GM18505 (cell line): ENCODE measurements around the gene TSKU.
"Not testable (repeated sequence)": the region's sequence is repeated elsewhere in the genome, so short reads cannot be mapped to it uniquely, and the experiment has no call there.

Experiments
- ATAC-seq: cut with Tn5 transposase; IDR thresholded peaks from one replicate; pipeline ENCODE4 v1.9.1; 2021; ENCODE audit not compliant: unreplicated experiment
- POLR2A ChIP-seq: IDR thresholded peaks from 4 replicates; pipeline ENCODE4 v1.6.1; 2011; ENCODE audit warnings: borderline replicate concordance; ENCODE audit not compliant: insufficient read depth, insufficient read length; ENCODE audit errors: extremely low read depth

TSKU gene

DNA sequence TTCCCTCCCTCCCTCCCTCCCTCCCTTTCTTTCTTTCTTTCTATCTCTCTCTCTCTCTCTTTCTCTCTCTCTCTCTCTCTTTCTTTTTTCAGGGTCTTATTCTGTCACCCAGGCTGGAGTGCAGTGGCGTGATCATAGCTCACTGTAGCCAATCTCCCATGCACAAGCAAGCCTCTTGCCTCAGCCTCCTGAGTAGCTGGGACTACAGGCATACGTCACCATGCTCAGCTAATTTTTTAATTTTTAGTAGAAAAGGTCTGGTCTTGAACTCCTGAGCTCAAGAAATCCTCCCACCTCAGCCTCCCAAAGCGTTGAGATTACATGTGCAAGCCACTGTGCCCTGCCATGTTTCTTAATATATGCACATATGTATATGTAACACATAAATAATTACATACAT, 19.0 kb downstream of the TSKU start:
- no peak for ATAC-seq
- no peak for TF ChIP-seq POLR2A

DNA sequence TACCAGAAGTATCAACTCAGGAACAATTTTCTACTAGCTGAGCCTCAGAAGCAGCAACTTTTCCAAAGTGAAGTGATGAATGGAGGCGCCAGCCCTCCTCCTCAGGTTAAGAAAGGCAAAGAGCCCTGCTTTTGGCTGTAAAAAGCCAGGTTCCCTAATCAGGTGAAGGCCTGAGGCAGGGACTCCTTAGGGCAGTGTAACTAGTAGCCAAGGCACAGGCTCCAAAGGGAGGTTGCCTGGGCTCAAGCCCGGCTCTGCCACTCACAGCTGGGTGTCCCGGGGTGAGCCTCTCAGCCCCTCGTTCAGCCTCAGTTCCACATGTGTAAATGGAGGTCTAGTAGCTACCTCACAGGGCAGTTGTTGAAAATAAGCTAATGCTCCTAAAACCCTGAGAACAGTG, 19.5 kb downstream of the TSKU start:
- no peak for TF ChIP-seq POLR2A
- ATAC-seq = no peak

- no peak for TF ChIP-seq POLR2A
- ATAC-seq = no peak
Observed at GRCh38 chr11:76803023-76803422, 19.9 kb downstream of the TSKU start.

- no peak for TF ChIP-seq POLR2A
- ATAC-seq = no peak
Observed at GRCh38 chr11:76803811-76804600, 20.9 kb downstream of the TSKU start.

- TF ChIP-seq POLR2A = no peak
- ATAC-seq = no peak
Observed at GRCh38 chr11:76805206-76805913, 22.2 kb downstream of the TSKU start.

DNA sequence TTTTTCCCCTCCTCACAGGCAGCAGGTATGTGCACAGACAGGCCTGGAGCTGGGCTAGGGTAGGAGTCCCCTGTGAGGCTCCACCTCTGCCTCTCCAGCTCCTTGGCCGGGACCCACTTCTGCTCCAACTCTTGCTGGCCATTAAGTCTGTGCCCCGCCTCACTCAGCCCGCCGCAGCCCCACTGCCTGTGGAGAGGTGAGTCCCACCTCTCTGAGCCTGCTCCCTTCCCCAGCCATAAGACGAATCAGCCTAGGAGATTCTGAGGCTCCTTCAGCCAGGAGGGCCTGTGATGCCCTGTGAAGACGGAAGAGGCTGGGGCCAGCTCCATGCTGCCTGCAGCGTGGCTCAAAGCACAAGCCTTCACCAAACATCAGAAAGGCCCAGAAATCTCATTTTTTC, 23.0 kb downstream of the TSKU start:
- ATAC-seq = no peak

GRCh38 chr11:76806608-76807205, 23.6 kb downstream of the TSKU start:
- ATAC-seq = no peak

More for the DNA sequence above, 23.0 kb downstream of the TSKU start:
- no peak for TF ChIP-seq POLR2A

GRCh38 chr11:76807206-76807875, 24.2 kb downstream of the TSKU start:
- TF ChIP-seq POLR2A = no peak
- ATAC-seq = no peak

More at GRCh38 chr11:76806608-76807205, 23.6 kb downstream of the TSKU start:
- TF ChIP-seq POLR2A = no peak

GRCh38 chr11:76808171-76808570, 25.0 kb downstream of the TSKU start:
- no peak for ATAC-seq
- no peak for TF ChIP-seq POLR2A

GRCh38 chr11:76808996-76809395, 25.8 kb downstream of the TSKU start:
- no peak for ATAC-seq
- TF ChIP-seq POLR2A = no peak

DNA sequence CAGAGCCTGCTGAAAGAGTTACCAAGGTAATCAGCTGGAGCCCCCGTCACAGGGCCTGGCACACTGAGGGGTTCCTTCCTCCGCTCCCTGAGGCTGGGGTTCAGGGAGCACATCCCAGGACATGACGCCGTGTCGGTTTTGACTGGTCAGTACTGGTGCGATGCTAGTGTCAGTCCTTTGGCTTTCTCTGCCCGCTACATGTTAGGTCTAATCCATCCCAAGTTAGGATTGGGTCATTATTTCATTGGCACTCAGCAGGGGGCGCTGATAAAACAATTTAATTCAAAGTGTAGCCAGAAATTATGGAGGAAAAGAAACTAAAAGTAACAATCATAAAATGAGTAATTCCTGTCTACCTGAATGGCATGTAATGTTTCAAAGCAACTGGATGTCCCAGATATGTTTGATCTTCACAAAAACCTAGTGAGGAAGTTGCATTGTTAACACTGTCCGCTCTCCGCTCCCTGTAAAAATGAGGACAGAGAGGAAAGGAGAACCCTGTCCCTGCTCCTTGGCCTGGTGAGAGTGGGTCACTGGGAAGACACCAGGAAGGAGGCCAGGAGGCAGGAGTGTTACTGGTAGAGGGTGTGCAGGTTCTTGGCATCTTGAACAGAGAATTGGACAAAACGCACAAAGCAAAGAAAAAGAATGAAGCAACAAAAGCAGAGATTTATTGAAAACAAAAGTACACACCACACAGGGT, 27.1 kb downstream of the TSKU start:
- no peak for TF ChIP-seq POLR2A
- no peak for ATAC-seq

DNA sequence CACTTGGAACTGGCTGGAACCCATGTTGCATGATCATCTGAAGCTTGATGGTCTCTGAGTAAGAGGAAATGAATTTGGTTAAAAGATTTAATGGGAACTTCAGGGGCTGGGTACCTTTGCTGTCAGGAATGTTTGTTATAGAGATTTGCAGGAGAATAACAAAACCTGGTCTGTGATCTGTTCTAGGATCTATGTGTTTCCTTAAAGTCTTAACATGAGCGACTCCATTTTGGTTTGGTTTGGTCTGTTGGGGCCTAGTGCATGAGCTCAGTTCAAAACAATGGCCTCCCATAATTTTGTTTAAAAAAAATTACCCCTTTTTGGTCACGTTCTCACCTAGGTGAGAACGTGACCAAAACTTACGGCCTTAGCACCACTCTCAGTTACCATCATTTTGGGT, 28.1 kb downstream of the TSKU start:
- no peak for TF ChIP-seq POLR2A
- no peak for ATAC-seq

- ATAC-seq = no peak
- no peak for TF ChIP-seq POLR2A
Observed at GRCh38 chr11:76814414-76814813, 31.3 kb downstream of the TSKU start.

GRCh38 chr11:76815678-76816077, 32.5 kb downstream of the TSKU start:
- not testable (repeated sequence) for ATAC-seq
